HAP-1 (cell line): ENCODE measurements around the gene MAGED4B.
"Not testable (repeated sequence)": the region's sequence is repeated elsewhere in the genome, so short reads cannot be mapped to it uniquely, and the experiment has no call there.

Experiments
- DNase-seq, 2 experiments: peaks; one replicate each; pipeline ENCODE4 v3.0.0-alpha.2; 2016 to 2020; ENCODE audit warnings: low spot score in 2 of 2
- H3K27me3 ChIP-seq: fragments of 250-450 bp; sonication (Bioruptor Pico); 2 replicates; pipeline ENCODE4 v1.5.1; 2020; ENCODE audit warnings: low read depth, mild to moderate bottlenecking, moderate library complexity
- H3K36me3 ChIP-seq: fragments of 250-450 bp; sonication (Bioruptor Pico); replicated peaks from 2 replicates; pipeline ENCODE4 v1.5.1; 2020; ENCODE audit warnings: mild to moderate bottlenecking
- H3K4me1 ChIP-seq: fragments of 250-450 bp; sonication (Bioruptor Pico); 2 replicates; pipeline ENCODE4 v1.5.1; 2020; ENCODE audit warnings: mild to moderate bottlenecking
- H3K4me3 ChIP-seq: fragments of 250-450 bp; sonication (Bioruptor Pico); 2 replicates; pipeline ENCODE4 v1.5.1; 2020; ENCODE audit warnings: mild to moderate bottlenecking, moderate library complexity
- H3K9me3 ChIP-seq: fragments of 250-450 bp; sonication (Bioruptor Pico); 2 replicates; pipeline ENCODE4 v1.5.1; 2020; ENCODE audit warnings: mild to moderate bottlenecking, moderate library complexity
- in situ Hi-C: fragments of 300-500 bp; cut with MboI; formaldehyde crosslinking; loops from 3 replicates; pipeline ENCODE4 v1.14.3; 2020; ENCODE audit warnings: low sequenced_read_pairs, inconsistent platforms, mixed read lengths

The MAGED4B gene, protein sequence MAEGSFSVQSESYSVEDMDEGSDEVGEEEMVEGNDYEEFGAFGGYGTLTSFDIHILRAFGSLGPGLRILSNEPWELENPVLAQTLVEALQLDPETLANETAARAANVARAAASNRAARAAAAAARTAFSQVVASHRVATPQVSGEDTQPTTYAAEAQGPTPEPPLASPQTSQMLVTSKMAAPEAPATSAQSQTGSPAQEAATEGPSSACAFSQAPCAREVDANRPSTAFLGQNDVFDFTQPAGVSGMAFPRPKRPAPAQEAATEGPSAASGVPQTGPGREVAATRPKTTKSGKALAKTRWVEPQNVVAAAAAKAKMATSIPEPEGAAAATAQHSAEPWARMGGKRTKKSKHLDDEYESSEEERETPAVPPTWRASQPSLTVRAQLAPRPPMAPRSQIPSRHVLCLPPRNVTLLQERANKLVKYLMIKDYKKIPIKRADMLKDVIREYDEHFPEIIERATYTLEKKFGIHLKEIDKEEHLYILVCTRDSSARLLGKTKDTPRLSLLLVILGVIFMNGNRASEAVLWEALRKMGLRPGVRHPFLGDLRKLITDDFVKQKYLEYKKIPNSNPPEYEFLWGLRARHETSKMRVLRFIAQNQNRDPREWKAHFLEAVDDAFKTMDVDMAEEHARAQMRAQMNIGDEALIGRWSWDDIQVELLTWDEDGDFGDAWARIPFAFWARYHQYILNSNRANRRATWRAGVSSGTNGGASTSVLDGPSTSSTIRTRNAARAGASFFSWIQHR

GRCh38 chrX:52068666-52069640, at the start of gene MAGED4B:
MAGED4B (minus strand) TSS chrX:52069183; CDS start chrX:52068172, 1,011 bp downstream.
- DNase-seq, H3K4me3 ChIP-seq, H3K9me3 ChIP-seq, H3K36me3 ChIP-seq, H3K27me3 ChIP-seq, in situ Hi-C loops, H3K4me1 ChIP-seq: not testable (repeated sequence)

DNA sequence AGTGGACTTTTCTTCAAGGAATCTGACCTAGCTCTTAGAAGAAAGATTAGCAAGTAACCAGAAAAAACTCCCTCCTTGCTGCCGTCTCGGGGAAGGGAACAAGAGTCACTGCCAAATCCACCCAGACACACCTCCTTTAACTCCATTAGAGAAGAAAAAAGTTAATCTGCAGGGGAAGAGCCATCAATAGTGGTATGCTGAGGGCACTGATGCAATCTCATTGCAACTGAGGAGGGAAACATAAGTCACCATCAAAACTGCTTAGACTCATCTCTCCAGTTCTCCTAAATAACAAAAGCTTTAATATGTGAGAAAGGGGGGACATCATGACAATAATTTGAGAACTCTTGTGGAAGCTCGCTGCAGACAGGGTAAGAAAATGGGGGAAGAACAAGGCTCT, 49.3 kb upstream of the MAGED4B start:
- no peaks in the 10 kb centered on the region for H3K36me3 ChIP-seq
- in situ Hi-C loops: no loop called here
- H3K9me3 ChIP-seq: no peaks in the 10 kb centered on the region
- H3K4me1 ChIP-seq: no peaks in the 10 kb centered on the region
- H3K27me3 ChIP-seq: no peaks in the 10 kb centered on the region
- H3K4me3 ChIP-seq: no peak overlapping the region
- no peak for DNase-seq

DNA sequence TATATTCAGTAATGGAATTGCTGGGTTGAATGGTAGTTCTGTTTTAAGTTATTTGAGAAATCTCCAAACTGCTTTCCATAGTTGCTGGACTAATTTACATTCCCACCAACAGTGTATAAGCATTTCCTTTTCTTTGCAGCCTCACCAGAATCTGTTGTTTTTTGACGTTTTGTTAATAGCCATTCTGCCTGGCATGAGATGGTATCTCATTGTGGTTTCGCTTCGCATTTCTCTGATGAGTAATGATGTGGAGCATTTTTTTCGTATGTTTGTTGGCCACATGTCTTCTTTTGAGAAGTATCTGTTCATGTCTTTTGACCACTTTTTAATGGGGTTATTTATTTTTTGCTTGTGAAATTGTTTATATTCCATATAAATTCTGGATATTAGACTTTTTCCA, 13.6 kb upstream of the MAGED4B start:
- H3K36me3 ChIP-seq: no peaks in the 10 kb centered on the region
- H3K9me3 ChIP-seq: no peaks in the 10 kb centered on the region
- no peaks in the 10 kb centered on the region; the same call in 1 of the 2 replicates for H3K27me3 ChIP-seq
- no peaks in the 10 kb centered on the region for H3K4me1 ChIP-seq
- no peak overlapping the region for H3K4me3 ChIP-seq
- in situ Hi-C loops: no loop called here
- no peak for DNase-seq

- no peak for DNase-seq
- in situ Hi-C loops: no loop called here
- Histone ChIP-seq H3K4me1 (no peaks in the 10 kb centered on the region), H3K27me3 (no peaks in the 10 kb centered on the region; the same call in 1 of the 2 replicates), H3K36me3 (no peaks in the 10 kb centered on the region), H3K9me3 (no peaks in the 10 kb centered on the region), H3K4me3 (no peak overlapping the region)
Observed at GRCh38 chrX:52078131-52078530, 9.1 kb upstream of the MAGED4B start.

DNA sequence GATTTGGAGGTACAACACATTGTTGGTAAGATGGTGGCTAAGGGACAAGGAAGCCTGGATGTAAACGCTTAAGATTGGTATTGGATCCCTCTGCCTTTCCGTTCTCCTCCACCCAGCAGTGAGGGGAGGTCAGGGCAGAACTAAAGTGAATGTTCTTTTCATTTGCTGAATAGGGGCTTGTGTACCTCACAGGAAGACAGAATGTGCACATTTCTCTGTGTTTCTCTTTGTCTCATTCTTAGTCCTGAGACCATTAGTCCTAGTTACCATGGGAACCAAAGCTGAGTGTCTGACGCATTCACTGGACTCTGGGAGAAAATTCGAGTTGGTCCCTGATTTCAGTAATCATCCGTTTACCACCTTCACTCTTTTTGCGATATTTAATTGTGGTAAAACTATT, 26.7 kb downstream of the MAGED4B start:
- H3K4me3 ChIP-seq, H3K9me3 ChIP-seq, H3K4me1 ChIP-seq, H3K27me3 ChIP-seq, H3K36me3 ChIP-seq, DNase-seq, in situ Hi-C loops: not testable (repeated sequence)

- no peaks in the 10 kb centered on the region for H3K4me1 ChIP-seq
Observed at GRCh38 chrX:52034211-52034610, 34.8 kb downstream of the MAGED4B start.

GRCh38 chrX:52031371-52031770, 37.6 kb downstream of the MAGED4B start:
- DNase-seq: no peak
- in situ Hi-C loops: no loop called here
- H3K4me3 ChIP-seq: no peak overlapping the region
- no peaks in the 10 kb centered on the region for H3K4me1 ChIP-seq
- no peaks in the 10 kb centered on the region for H3K9me3 ChIP-seq
- H3K27me3 ChIP-seq: no peaks in the 10 kb centered on the region
- H3K36me3 ChIP-seq: no peaks in the 10 kb centered on the region

More at GRCh38 chrX:52034211-52034610, 34.8 kb downstream of the MAGED4B start:
- H3K27me3 ChIP-seq: no peaks in the 10 kb centered on the region
- no peak for DNase-seq
- H3K9me3 ChIP-seq: no peaks in the 10 kb centered on the region
- in situ Hi-C loops: no loop called here
- no peaks in the 10 kb centered on the region for H3K36me3 ChIP-seq
- H3K4me3 ChIP-seq: no peak overlapping the region

GRCh38 chrX:52015794-52016193, 53.2 kb downstream of the MAGED4B start:
- no peaks in the 10 kb centered on the region for H3K36me3 ChIP-seq
- no peak overlapping the region for H3K4me3 ChIP-seq
- DNase-seq: peak in 1 of 2 experiments; percentile 34
- no peaks in the 10 kb centered on the region for H3K27me3 ChIP-seq
- peaks cover 2% of the 10 kb centered on the region; the same call in 1 of the 2 replicates for H3K4me1 ChIP-seq
- H3K9me3 ChIP-seq: no peaks in the 10 kb centered on the region
- in situ Hi-C loops: no loop called here
